ENCODE data around the gene ZNF473.
A peak's percentile ranks its signal among the peaks of the same experiment; 100 is the strongest.

Gene ZNF473

GRCh38 chr19:50020481-50020880 lies 5.3 kb upstream of the ZNF473 start:
- no peak overlapping the region for H3K4me3 ChIP-seq (ENCODE audit: low read depth, low read length)
- TF ChIP-seq CTCF (IDR thresholded peaks at IDR 0.05; ENCODE audit: borderline replicate concordance, insufficient read depth, low read depth, low read length) = no peak

GRCh38 chr19:50022823-50023222 lies 3.0 kb upstream of the ZNF473 start:
- no peak overlapping the region for H3K4me3 ChIP-seq (ENCODE audit: low read depth, low read length)
- TF ChIP-seq CTCF (IDR thresholded peaks at IDR 0.05; ENCODE audit: borderline replicate concordance, insufficient read depth, low read depth, low read length) = no peak

GRCh38 chr19:50024719-50025021 lies 1.1 kb upstream of the ZNF473 start:
- H3K4me3 ChIP-seq (ENCODE audit: low read depth, low read length) = peak overlapping the region; percentile 96
- no peak for TF ChIP-seq CTCF (IDR thresholded peaks at IDR 0.05; ENCODE audit: borderline replicate concordance, insufficient read depth, low read depth, low read length)

GRCh38 chr19:50025022-50025793 lies 597 bp upstream of the ZNF473 start, which contains the start of gene VRK3:
Gene VRK3 (minus strand): TSS chr19:50025372. CDS start chr19:50016162, 9,210 bp downstream.
- peak within 1 kb of the TSS; percentile 96 for H3K4me3 ChIP-seq (ENCODE audit: low read depth, low read length)
- no peak for TF ChIP-seq CTCF (IDR thresholded peaks at IDR 0.05; ENCODE audit: borderline replicate concordance, insufficient read depth, low read depth, low read length)

- no peak for TF ChIP-seq CTCF (IDR thresholded peaks at IDR 0.05; ENCODE audit: borderline replicate concordance, insufficient read depth, low read depth, low read length)
- no peak overlapping the region for H3K4me3 ChIP-seq (ENCODE audit: low read depth, low read length)
Observed at GRCh38 chr19:50026550-50026906, 723 bp downstream of the ZNF473 start.

GRCh38 chr19:50030225-50030624 lies 4.4 kb downstream of the ZNF473 start:
- no peak for TF ChIP-seq CTCF (IDR thresholded peaks at IDR 0.05; ENCODE audit: borderline replicate concordance, insufficient read depth, low read depth, low read length)
- no peak overlapping the region for H3K4me3 ChIP-seq (ENCODE audit: low read depth, low read length)

- H3K4me3 ChIP-seq (ENCODE audit: low read depth, low read length) = no peak overlapping the region
- no peak for TF ChIP-seq CTCF (IDR thresholded peaks at IDR 0.05; ENCODE audit: borderline replicate concordance, insufficient read depth, low read depth, low read length)
Observed at GRCh38 chr19:50030937-50031336, 5.1 kb downstream of the ZNF473 start.

All from GM12875 (cell line).